Ectodermal cell (in vitro differentiated cells): Measurements from ENCODE around the gene CTPS2.

Source experiments
- H3K27ac ChIP-seq: 2 replicates; pipeline ENCODE4 v1.7.0; 2013; ENCODE audit warnings: mild to moderate bottlenecking, low read depth, low read length; ENCODE audit not compliant: insufficient read depth, poor library complexity, severe bottlenecking
- H3K27me3 ChIP-seq: 2 replicates; pipeline ENCODE4 v1.7.0; 2013; ENCODE audit warnings: mild to moderate bottlenecking, low read length; ENCODE audit not compliant: insufficient read depth, control insufficient read depth, poor library complexity, severe bottlenecking
- H3K36me3 ChIP-seq: one replicate; pipeline ENCODE4 v1.7.0; 2013; ENCODE audit warnings: low read length; ENCODE audit not compliant: control insufficient read depth, insufficient read depth
- H3K4me1 ChIP-seq: one replicate; pipeline ENCODE4 v1.7.0; 2013; ENCODE audit warnings: low read length; ENCODE audit not compliant: control insufficient read depth, insufficient read depth
- H3K4me3 ChIP-seq: 2 replicates; pipeline ENCODE4 v1.7.0; 2013; ENCODE audit warnings: low read depth, low read length, control low read depth; ENCODE audit not compliant: insufficient read depth
- H3K9me3 ChIP-seq: 2 replicates; pipeline ENCODE4 v1.7.0; 2013; ENCODE audit warnings: mild to moderate bottlenecking, low read length, moderate library complexity; ENCODE audit not compliant: control insufficient read depth
- WGBS, 2 experiments: methylation state at CpG; one replicate each; pipeline ENCODE4 v1.1.7; 2013; ENCODE audit warnings: missing lambda C conversion rate in 2 of 2; 5-methylcytosine and 5-hydroxymethylcytosine counted together

CTPS2 gene

GRCh38 chrX:16696956-16697355 is 15.5 kb downstream of the CTPS2 start:
- Histone ChIP-seq H3K36me3 (peaks cover 8% of the 10 kb centered on the region), H3K27ac (no peak overlapping the region), H3K4me3 (no peak overlapping the region), H3K9me3 (no peaks in the 10 kb centered on the region), H3K27me3 (no peaks in the 10 kb centered on the region), H3K4me1 (no peaks in the 10 kb centered on the region)
- WGBS, 2 experiments: 91 to 98% methylated on average over 3 of the region's 3 CpGs

GRCh38 chrX:16695079-16695676 is 17.3 kb downstream of the CTPS2 start:
- Histone ChIP-seq H3K27ac (no peak overlapping the region), H3K36me3 (peaks cover 10% of the 10 kb centered on the region), H3K9me3 (no peaks in the 10 kb centered on the region), H3K4me3 (no peak overlapping the region), H3K4me1 (no peaks in the 10 kb centered on the region), H3K27me3 (no peaks in the 10 kb centered on the region)
- WGBS, 2 experiments: 72 to 75% methylated on average over 4 to 9 of the region's 10 CpGs

GRCh38 chrX:16687514-16687913 is 25.0 kb downstream of the CTPS2 start:
- Histone ChIP-seq H3K4me3 (no peak overlapping the region), H3K9me3 (no peaks in the 10 kb centered on the region), H3K36me3 (peaks cover 21% of the 10 kb centered on the region), H3K4me1 (no peaks in the 10 kb centered on the region), H3K27ac (no peak overlapping the region), H3K27me3 (no peaks in the 10 kb centered on the region)
- WGBS, 2 experiments: 100% methylated on average over 1 to 2 of the region's 3 CpGs

- H3K36me3 ChIP-seq: peaks cover 14% of the 10 kb centered on the region
Measured at GRCh38 chrX:16683007-16683664, 29.3 kb downstream of the CTPS2 start.

GRCh38 chrX:16678689-16679088 is 33.8 kb downstream of the CTPS2 start:
- Histone ChIP-seq H3K4me3 (no peak overlapping the region), H3K4me1 (no peaks in the 10 kb centered on the region), H3K36me3 (peaks cover 9% of the 10 kb centered on the region), H3K9me3 (no peaks in the 10 kb centered on the region), H3K27ac (no peak overlapping the region), H3K27me3 (no peaks in the 10 kb centered on the region)
- 89 to 92% methylated on average over 11 of the region's 11 CpGs for WGBS, 2 experiments

More at GRCh38 chrX:16683007-16683664, 29.3 kb downstream of the CTPS2 start:
- no peaks in the 10 kb centered on the region for H3K9me3 ChIP-seq
- no peak overlapping the region for H3K4me3 ChIP-seq
- H3K4me1 ChIP-seq: no peaks in the 10 kb centered on the region
- 91% methylated on average over 6 of the region's 7 CpGs for WGBS, 2 experiments
- H3K27me3 ChIP-seq: no peaks in the 10 kb centered on the region
- no peak overlapping the region for H3K27ac ChIP-seq

- Histone ChIP-seq H3K4me1 (no peaks in the 10 kb centered on the region), H3K36me3 (no peaks in the 10 kb centered on the region), H3K4me3 (no peak overlapping the region), H3K27me3 (no peaks in the 10 kb centered on the region), H3K27ac (no peak overlapping the region), H3K9me3 (no peaks in the 10 kb centered on the region)
Measured at GRCh38 chrX:16671005-16671404, 41.5 kb downstream of the CTPS2 start.

- H3K9me3 ChIP-seq: no peaks in the 10 kb centered on the region
- no peak overlapping the region for H3K27ac ChIP-seq
- H3K4me3 ChIP-seq: no peak overlapping the region
- H3K27me3 ChIP-seq: no peaks in the 10 kb centered on the region
- WGBS, 2 experiments: 75 to 77% methylated on average over 4 of the region's 4 CpGs
- H3K36me3 ChIP-seq: no peaks in the 10 kb centered on the region
- H3K4me1 ChIP-seq: no peaks in the 10 kb centered on the region
Measured at GRCh38 chrX:16666541-16666940, 45.9 kb downstream of the CTPS2 start.

GRCh38 chrX:16665089-16665488 is 47.4 kb downstream of the CTPS2 start:
- no CpG with 5 or more reads among the region's 2 CpGs for WGBS, 2 experiments
- H3K4me3 ChIP-seq: no peak overlapping the region
- H3K9me3 ChIP-seq: no peaks in the 10 kb centered on the region
- H3K4me1 ChIP-seq: no peaks in the 10 kb centered on the region
- no peaks in the 10 kb centered on the region for H3K27me3 ChIP-seq
- no peaks in the 10 kb centered on the region for H3K36me3 ChIP-seq
- no peak overlapping the region for H3K27ac ChIP-seq

GRCh38 chrX:16664626-16665025 is 47.8 kb downstream of the CTPS2 start:
- no peaks in the 10 kb centered on the region for H3K36me3 ChIP-seq
- no peak overlapping the region for H3K27ac ChIP-seq
- H3K27me3 ChIP-seq: no peaks in the 10 kb centered on the region
- H3K4me3 ChIP-seq: no peak overlapping the region
- 73 to 88% methylated on average over 1 of the region's 2 CpGs for WGBS, 2 experiments
- H3K4me1 ChIP-seq: no peaks in the 10 kb centered on the region
- no peaks in the 10 kb centered on the region for H3K9me3 ChIP-seq

- H3K9me3 ChIP-seq: no peaks in the 10 kb centered on the region
- H3K4me3 ChIP-seq: no peak overlapping the region
- no peaks in the 10 kb centered on the region for H3K4me1 ChIP-seq
- WGBS, 2 experiments: 96 to 98% methylated on average over 5 of the region's 5 CpGs
- H3K27ac ChIP-seq: no peak overlapping the region
- H3K27me3 ChIP-seq: no peaks in the 10 kb centered on the region
- H3K36me3 ChIP-seq: no peaks in the 10 kb centered on the region
Measured at GRCh38 chrX:16664074-16664473, 48.4 kb downstream of the CTPS2 start.
